C4-2B (cell line): ENCODE data around the gene ZNF26.
"Not testable (repeated sequence)": the region's sequence is repeated elsewhere in the genome, so short reads cannot be mapped to it uniquely, and the experiment has no call there.

ENCODE experiments used
- CTCF ChIP-seq: fragments of 450-650 bp; conservative IDR thresholded peaks from 2 replicates; pipeline ENCODE4 v1.5.1; 2017; ENCODE audit warnings: mild to moderate bottlenecking
- ZFX ChIP-seq: fragments of 450-650 bp; IDR thresholded peaks from 2 replicates; pipeline ENCODE4 v1.6.1; 2017

- TF ChIP-seq ZFX, CTCF: not testable (repeated sequence)
These were observed 24.4 kb upstream of the ZNF26 start for GRCh38 chr12:132961790-132962189.
